Ovary (tissue), 3 donors: ENCODE results near the gene DPEP3.
"Not testable (repeated sequence)": the region's sequence is repeated elsewhere in the genome, so short reads cannot be mapped to it uniquely, and the experiment has no call there.

Experiments
- EP300 ChIP-seq: sonication (generic); formaldehyde crosslinking; IDR thresholded peaks from one replicate; pipeline ENCODE4 v1.6.1; 2017; ENCODE audit warnings: antibody characterized with exemption
- POLR2A ChIP-seq: fragments of 450-650 bp; IDR thresholded peaks from one replicate; pipeline ENCODE4 v1.6.1; 2017; ENCODE audit warnings: antibody characterized with exemption, mild to moderate bottlenecking, moderate library complexity
- TF ChIP-seq, protein P1 (sequence below), 3 donors: fragments of 450-650 bp in 2 of 3; fragments of 200-600 bp in 1 of 3; IDR thresholded peaks; one replicate each; pipeline versions ENCODE4 v1.5.1 to v1.8.0; 2016 to 2022; ENCODE audit warnings: antibody characterized with exemption in 3 of 3, mild to moderate bottlenecking in 1 of 3
- donor health status: DM: no; HTN: no; CAD: no.

DNA sequence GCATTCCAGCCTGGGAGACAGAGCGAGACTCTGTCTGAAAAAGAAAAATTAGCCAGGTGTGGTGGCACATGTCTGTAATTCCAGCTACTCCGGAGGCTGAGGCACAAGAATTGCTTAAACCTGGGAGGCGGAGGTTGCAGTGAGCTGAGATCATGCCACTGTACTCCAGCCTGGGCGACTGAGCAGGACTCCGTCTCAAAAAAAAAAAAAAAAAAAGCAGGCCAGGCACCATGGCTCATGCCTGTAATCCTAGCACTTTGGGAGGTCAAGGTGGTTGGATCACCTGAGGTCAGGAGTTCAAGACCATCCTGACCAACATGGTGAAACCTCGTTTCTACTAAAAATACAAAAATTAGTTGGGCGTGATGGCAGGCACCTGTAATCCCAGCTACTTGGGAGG, 8.0 kb downstream of the DPEP3 start:
- TF ChIP-seq, protein P1, sequence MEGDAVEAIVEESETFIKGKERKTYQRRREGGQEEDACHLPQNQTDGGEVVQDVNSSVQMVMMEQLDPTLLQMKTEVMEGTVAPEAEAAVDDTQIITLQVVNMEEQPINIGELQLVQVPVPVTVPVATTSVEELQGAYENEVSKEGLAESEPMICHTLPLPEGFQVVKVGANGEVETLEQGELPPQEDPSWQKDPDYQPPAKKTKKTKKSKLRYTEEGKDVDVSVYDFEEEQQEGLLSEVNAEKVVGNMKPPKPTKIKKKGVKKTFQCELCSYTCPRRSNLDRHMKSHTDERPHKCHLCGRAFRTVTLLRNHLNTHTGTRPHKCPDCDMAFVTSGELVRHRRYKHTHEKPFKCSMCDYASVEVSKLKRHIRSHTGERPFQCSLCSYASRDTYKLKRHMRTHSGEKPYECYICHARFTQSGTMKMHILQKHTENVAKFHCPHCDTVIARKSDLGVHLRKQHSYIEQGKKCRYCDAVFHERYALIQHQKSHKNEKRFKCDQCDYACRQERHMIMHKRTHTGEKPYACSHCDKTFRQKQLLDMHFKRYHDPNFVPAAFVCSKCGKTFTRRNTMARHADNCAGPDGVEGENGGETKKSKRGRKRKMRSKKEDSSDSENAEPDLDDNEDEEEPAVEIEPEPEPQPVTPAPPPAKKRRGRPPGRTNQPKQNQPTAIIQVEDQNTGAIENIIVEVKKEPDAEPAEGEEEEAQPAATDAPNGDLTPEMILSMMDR (IDR thresholded peaks at IDR 0.05) = not testable (repeated sequence)
- not testable (repeated sequence) for TF ChIP-seq POLR2A, EP300
